CD1c-positive myeloid dendritic cell (primary cell): ENCODE data around the gene SERPINA9.

ENCODE experiments used
- DNase-seq: peaks from one replicate; pipeline ENCODE4 v3.0.0-alpha.2; 2016; ENCODE audit errors: extremely low spot score

The SERPINA9 gene

DNA sequence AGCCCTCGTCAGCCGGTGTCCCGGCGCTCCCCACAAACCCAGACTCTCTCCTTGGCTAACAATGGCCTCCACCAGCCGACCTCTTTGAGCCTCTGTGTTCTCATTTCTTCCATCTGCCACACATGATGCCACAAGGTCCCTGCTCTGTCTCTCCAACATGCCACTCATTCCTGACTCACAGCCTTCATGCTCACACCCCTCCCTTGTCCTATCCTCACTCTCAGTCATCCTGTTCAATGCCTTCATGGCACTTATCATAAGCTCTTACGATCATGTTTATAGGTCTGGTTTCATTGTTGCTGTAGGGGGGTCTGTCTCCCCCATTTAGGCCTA lies 13.8 kb downstream of the SERPINA9 start:
- no peak for DNase-seq

DNA sequence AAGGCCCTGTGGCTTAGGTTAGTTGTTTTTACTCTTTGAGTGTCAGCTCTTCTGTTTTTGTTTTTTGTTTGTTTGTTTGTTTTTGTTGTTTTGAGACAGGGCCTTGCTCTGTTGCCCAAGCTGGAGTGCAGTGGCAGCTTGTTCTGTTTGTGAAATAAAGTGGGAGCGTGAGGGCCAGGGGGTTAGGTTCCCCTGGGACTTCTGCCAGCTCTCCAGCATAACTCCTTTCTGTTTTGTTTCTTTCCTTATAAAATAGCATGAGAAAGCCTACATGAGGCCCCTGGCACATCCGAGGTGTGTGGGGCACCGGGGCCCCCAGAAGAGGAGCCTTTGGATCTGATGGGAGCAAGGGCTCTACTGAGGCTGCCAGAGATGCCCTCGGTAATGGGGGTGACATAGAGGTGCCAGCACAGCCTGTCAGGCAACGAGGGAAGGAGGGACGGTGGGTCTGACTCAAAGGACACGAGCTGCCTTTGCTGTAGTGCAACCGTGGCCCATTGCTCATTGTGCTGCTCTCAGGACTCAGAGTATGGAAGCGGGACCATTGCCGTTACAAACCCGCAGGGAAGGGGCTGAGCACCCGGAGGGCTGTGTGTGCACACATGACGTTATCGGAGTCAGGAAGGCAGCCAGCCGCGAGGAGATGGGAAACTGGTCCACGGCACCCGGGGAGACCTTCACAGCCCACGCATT lies 14.3 kb downstream of the SERPINA9 start:
- no peak for DNase-seq

DNA sequence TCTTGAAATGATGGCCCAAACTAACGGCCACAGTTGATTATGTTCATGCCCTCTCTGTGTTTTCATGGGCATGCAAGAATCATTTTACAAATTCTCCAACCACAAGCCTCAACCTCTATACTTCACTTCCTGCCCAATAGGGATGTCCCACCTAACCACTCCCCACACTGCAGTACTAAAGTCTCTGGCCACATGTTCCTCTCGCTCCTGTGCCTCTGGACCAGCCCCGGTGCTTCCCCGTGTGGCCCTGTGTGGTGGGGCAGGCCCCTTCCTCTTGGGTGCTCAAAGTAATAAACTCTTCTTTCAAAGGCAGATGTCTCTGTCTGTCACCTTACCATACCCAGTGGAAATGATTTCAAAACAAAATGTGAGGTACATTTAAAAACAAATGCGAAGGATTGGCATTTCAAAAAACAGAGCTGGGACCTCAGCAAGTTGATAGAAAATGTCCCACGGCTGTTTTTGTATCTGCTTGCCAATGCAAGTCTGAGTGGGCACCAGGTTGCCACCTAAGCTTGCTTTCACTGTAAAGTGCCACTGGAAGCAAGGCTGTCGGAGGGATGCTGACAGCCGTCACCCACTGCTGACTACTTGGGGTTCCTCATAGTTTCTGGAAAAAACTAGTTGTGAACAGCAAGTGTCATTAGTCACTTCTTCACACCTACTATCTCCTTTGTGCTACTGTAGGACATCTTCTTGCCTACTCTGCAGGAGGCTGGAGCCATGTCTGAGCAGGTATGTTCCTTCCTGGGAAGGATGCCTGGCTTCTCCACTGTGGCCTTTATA lies 15.2 kb downstream of the SERPINA9 start:
- no peak for DNase-seq

DNA sequence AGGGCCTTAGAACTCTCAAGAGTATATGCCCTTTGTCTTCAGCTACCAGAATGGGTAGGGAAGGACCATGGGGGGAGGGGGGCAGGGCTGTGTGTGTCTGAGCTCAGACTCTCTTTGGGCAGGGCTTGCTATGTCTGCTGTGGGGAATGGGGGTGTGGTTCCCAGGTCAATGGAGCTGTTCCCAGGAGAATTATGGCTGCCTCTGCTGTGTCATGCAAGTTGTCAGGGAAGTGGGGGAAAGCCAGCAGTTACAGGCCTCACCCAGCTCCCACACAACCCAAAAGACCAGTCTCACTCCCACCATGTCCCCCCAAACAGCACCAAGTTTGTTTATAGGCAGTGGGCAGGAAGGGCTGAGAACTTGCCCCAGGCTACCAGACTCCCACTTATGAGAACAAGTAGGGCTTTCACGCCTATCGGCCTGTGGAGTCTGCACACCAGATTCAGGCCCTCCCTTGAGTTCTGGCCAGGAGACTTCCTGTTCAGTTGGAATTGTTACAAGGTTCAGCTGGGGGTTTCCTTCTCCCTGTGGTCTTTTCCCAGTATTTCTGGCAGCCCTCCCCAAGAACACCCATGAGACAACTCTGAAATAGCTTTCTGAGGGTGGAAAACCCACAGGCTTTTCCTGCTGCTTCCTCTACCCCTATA lies 17.3 kb downstream of the SERPINA9 start:
- no peak for DNase-seq

DNA sequence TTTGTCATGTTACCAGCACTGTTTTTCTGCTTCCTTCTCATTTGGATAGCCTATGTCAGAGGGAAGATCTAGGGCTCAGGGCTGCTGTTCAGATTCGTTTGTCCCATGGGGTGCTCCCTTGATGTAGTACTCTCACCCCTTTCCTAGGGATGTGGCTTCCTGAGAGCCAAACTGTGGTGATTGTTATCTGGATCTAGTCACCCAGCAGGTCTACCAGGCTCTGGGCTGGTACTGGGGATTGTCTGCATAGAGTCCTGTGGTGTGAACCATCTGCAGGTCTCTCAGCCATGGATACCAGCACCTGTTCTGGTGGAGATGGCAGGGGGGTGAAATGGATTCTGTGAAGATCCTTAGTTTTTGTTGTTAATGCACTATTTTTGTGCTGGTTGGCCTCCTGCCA lies 17.9 kb downstream of the SERPINA9 start:
- DNase-seq: no peak

DNA sequence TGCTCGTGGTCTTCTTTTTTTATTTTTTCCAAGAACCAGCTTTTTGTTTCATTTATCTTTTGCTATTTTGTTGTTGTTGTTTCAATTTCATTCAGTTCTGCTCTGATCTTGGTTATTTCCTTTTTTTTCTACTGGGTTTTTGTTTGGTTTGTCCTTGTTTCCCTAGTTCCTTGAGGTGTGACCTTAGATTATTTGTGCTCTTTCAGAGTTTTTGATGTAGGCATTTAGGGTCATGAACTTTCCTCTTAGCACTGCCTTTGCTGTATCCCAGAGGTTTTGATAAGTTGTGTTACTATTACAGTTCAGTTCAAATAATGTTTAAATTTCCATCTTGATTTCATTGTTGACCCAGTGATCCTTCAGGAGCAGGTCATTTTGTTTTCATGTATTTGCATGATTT lies 20.1 kb downstream of the SERPINA9 start:
- DNase-seq: no peak

DNA sequence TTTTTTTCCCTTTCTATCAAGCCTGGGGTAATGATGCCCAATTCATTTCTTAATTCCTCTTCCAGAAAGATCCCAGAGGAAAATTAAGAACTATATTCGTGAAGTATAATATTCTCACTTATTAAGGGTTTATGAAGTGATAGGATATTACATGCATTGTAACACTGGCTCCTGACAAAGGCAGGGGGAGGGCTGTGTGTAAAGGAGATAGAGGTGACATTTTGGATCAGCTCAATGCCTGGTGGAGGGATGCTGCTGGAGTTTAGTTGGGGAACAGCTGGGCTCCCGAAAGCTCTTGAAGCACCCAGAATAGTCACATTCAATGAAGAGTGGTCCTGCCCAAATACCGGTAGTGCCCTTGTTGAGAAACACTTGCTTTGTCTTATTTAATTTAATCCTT lies 24.2 kb downstream of the SERPINA9 start:
- no peak for DNase-seq

DNA sequence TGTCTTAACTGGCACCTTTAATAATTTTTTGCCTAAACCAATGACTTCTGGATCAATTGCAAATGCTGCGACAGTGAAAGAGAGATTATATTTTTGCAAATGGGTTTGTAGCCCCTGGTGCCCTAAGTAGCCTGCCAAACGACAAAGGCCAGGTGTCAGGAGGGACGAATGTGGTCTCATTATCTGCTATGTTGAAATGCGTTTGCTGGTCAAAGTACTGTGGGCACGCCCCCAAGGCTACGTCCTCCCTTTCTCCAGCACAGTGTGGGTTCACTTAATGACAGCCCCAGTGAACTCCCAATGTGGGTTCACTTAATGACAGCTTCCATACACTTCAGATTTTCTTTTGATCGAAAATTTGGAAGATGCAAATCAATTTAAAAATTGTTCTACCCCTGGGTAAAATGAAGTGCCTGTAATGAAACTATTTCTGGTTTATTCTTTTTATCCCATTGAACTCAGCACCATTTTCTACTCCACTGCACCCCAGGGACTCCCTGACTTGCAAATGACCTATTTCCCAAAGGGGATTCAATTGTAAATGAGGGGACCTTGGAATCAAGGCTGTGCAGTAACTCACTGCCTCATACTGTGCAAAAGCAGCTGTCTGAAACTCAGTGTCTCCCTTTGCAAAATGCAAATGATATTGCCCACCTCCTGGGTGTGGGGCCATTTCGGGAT lies 24.8 kb downstream of the SERPINA9 start:
- no peak for DNase-seq

DNA sequence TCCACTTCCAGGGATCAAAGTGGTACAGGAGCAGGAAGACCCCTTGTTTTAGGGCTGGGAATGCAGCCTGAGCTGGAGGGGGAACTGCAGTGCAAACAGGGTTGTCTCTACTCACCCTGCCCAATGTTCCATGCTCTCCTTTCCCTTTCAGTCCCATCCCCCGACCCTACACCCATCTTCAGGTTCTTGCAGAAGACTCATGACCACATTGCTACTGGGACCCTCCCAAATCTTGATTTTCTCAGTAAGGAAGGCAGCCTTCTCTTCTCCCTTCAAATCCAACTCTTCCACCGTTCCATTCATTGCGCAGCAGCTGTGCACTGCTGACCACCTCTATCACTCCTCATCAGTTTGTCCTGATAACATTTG lies 25.3 kb downstream of the SERPINA9 start:
- DNase-seq: no peak

DNA sequence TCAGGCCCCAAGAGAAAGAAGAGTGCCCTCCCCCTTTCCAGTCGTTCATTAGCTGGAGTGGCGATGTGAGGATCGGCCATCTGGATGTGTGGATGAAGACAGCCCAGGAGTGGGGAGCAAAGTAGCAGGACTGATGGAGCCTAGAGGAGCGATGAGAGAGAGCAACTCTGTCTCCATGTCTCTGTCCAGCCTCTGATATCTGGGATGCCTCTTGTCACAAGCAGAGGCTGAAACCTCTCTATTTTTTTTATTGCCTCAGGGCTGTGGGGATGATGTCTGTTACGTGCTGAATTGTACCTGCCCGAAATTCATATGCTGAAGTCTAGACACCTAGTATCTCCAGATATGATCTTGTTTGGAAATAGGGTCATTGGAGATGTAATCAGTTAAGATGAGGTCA lies 26.1 kb downstream of the SERPINA9 start:
- no peak for DNase-seq

DNA sequence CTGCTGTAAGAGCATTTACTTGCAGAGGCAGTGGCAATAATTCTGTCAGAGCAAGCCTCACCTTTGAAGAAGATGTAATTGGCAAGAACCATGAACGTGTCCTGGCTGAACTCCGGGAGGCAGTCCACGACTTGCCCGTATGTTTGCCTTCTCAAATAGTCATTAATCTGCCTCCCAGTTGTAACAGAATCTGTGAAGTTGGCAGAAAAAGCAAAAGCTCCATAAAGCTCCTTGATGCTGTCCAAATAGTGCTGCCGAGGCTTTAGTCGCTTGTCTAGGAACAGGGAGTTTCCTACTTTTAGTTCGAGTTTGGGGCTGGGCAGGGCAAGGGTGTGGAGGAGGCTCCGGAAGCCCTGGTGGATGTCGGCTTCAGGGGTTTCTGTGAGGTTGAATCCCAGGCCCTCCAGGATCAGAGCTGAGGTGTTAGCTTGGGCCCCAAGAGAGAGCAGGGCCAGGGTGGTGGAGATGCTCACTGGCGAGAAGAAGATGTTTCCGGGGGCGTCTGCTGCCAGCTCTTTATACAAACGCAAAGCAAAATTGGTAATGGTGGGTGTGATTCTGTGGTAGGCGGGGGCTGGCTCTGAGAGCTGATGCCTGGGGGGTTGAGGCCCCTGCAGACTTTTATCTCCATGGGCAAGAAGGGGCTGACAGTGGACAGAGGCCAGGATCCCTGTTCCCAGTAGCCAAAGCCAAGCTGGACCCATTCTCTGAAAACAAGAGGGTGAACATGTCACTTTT lies 27.8 kb downstream of the SERPINA9 start:
- no peak for DNase-seq

DNA sequence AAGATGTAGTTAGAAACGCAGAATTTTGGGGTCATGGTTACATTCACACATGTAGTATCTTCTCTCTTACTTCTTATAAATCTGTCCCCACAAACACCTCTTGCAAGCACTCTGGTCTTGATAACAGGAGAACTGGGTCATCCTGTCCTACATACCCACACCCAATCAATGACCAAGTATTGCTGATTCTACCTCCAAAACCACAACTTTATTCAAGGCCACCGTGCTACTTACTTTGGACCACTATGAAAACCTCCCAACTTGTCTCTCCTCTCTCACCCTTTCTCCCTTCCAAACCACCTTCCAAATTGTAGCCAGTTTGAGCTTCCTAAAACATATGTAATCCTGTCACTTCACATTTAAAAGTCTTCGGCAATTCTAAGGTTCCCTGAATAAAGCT lies 28.8 kb downstream of the SERPINA9 start:
- DNase-seq: no peak

DNA sequence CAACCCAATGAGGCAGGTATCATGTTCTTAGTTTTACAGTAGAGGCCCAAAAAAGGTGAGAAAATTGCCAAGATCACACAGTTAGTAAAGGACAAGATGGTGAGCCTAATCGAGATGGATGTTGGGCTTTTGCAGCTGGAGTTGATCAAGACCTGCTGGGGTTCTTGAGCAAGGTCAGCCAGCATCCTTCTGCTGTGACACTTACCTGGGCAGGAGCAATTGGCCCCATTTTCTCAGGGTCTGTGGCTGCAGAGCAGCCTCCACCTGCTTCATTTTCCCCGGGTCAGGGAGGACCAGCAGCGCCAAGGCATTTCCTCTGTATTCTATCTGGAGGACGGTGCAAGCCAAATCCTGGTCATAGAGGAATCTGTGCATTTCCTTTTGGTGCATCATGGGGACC lies 29.9 kb downstream of the SERPINA9 start:
- DNase-seq: no peak

DNA sequence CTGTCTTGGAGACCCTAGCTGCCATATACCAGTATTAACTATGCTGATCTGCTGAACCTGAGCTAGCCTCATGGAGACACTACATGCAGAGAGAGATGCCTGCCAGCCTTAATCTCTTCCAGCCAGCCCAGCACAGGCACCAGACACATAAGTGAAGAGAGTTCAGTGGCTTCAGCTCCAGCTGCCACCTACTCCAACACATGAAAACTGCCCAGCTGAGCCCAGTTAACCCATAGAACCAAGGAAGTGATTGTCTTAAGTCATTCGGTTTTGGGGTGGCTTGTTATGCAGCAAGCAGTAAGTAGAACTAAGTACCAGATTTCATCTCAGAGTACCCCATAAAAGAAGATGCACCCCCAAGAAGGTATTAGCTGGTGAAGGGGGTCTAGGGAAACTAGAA lies 31.0 kb downstream of the SERPINA9 start:
- DNase-seq: no peak

DNA sequence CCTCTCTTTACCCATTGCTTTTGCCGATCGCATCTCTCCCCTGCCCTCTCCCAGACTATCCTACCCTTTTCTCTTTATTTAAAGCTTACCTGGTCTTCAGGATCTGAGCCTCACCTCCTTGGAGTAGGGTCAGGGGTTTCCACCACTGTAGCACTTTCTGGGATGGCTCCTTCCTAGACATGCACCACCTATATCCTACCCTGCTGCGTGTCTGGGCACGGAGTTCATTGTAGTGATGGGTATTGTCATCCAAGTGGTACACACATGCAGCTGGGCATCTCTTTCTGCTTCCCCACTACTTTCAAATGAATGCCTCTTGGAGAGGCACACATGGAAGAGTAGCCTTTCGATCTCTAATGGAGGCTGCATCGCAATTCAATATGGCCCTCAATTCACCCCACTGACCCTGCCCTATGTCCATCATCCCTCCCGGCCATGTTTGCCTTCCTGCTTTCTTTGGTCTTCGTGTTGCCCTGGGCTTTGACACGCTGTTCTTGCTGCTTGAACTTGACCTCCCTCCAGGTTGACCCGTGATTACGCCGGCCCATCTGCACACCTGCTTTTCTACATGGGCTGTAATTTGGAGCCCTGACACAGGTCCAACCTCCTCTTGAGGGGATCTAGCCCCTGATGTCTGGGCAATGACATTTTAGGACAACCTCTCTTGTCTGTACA lies 34.3 kb downstream of the SERPINA9 start:
- no peak for DNase-seq

DNA sequence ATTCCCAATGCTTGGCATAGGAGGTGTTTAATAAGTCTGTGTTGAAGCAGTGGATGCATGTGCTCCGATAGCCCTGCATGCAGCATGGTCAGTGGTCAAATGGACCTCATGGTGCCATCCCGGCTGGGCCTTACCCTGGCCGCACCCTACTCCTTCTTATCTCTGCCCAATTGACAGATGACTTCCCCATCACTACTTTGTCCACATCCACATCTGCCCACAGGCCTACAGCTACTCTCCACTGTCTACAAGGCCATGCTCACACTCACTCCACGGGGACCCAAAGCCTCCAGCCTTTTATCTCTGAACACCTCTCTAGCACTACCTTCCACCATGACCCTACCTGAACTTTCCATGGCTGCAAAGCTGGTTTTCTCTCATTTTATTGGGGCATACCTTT lies 34.9 kb downstream of the SERPINA9 start:
- DNase-seq: no peak

DNA sequence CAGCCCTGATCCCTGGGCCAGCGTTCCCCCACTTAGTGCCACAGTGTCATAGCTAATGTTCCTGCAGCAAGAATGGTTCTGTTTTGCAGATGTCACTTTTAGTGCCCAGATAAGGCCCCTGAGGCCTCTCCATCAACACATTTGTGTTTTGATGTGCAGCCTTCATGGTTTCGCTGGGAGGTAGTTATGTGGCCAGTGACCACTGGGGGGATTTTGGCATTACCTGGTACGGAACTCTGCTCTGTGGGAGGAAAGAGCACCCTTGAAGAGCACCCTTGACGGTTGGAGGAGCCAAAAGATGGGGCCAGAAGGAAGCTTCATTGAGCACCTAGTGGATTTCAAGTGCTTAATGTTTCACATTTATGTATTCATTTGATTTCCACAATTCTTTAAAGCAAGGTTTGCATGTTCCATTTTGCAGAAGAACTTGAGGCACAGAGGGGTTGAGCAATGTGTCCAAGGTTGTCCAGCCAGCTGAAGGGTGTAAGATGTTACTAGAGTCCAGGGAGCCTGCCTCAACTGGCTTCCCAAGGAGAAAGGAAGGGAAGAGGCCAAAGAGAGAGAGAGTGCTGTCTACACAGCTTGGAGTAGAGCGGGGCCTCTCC lies 36.4 kb downstream of the SERPINA9 start:
- no peak for DNase-seq

DNA sequence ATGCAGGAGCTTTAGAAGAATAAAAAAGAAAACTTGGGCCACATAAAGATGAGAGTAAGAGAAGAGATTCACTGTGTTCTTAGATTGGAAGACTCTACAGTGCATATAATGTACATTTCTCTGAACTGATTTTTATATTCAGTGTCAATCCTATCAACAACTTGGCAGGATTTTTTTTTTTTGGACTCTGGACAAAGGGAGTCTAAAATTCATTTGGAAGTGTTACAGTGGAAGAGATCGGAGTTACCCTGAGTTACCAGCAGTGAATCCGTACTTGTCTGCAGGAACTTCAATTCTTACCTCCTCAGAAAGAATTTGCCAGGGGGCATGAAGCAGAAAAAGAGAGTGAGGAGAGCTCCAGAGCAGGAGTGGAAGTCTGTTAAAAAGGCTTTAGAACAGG lies 47.4 kb downstream of the SERPINA9 start:
- no peak for DNase-seq

DNA sequence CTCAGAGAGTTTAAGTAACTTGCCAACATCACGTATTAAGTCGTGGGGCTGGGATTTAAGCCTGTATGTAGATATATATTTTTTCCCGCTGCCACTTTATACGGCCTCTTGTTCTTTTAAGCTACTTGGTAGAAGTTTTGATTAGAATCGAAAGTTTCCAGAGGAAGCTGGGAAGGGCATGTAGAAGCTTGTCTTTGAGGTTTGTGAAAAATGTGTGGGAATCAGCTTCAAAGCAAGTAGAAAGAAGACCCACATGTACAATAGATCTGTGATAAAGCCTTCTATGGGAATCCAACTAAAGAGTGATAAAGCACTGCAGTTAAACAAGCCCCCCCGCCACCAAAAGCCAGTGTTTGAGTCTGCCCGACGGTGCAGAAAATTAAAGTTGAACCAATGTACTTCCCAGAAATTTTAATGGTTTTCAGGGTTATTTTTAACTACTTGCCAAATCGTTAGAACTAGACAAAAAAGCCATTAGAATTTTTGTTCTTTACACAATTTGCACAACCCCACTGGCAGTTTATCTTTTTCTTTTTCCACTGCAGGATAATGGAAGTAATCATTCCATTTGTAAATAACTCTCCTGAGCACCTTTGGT lies 48.9 kb downstream of the SERPINA9 start:
- no peak for DNase-seq

DNA sequence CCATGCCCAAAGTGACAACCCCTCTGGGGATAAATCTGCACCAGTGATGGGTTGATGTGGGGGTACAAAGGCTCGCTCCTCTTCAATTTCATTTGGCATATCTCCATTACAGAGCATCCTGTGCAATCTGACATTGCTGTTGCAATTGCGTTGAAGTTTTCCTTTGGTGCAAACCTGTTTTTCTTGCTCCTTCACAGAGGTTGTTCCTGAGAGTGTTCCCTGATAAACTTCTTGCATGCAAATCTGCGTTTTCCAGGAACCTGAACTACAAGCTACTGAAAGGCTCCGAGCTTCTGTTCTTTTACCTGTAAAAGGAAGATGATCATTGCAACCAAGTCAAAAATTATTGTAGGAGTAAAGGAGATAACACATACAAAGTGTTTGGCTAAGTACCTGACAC lies 49.5 kb downstream of the SERPINA9 start:
- no peak for DNase-seq

DNA sequence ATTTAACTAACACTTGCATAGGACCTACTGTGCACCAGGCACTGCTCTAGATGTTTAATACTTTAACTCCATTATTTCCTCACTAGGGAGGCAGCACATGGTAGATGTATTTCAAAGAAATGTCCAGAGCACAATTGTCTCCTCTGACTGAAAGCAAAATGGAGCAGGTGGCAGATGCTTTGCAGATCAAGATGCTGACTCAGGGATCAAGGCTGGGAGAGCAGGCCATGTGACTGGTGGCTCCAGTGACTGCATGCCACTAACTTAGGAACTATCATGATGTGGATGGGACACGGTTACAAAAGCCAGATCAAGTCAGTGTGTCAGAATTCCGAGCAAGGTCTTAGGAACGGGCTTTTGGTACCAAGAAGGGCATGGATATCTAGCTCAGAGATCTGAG lies 51.6 kb downstream of the SERPINA9 start:
- DNase-seq: no peak
